Measurements from ENCODE around the gene MSRB3. TPM values are rescaled to one million over a fixed set of nuclear protein-coding genes. Genes with fewer than 3 reads are reported as not detected.

The MSRB3 gene
- total and polyA plus RNA-seq, 7 experiments from 2014 or later: 0.37 to 1.8 TPM; not detected in 5

- Histone ChIP-seq H3K4me3 (ENCODE audit: low read length) (no peak overlapping the region), H3K36me3 (ENCODE audit: control insufficient read depth in 2 of 3, insufficient read depth in 3 of 3, low read length in 3 of 3) (no peaks in the 10 kb centered on the region), H3K9me3 (ENCODE audit: control insufficient read depth in 2 of 3, low read length in 3 of 3) (no peaks in the 10 kb centered on the region), H3K27me3 (ENCODE audit: control insufficient read depth in 2 of 2, insufficient read depth in 2 of 2, low read length in 2 of 2) (no peaks in the 10 kb centered on the region), H3K4me1 (ENCODE audit: control insufficient read depth in 2 of 2, insufficient read depth in 2 of 2, low read length in 2 of 2) (no peaks in the 10 kb centered on the region), H3K27ac (ENCODE audit: low read depth, low read length) (no peak overlapping the region)
- Mint-ChIP-seq H3K36me3 (no peaks in the 10 kb centered on the region), H3K27ac (no peak overlapping the region), H3K9me3 (peaks cover 0 to 5% (median 0%) of the 10 kb centered on the region in 11 donors), H3K4me1 (peaks cover 0 to 1% (median 0%) of the 10 kb centered on the region in 7 donors), H3K4me3 (no peak overlapping the region), H3K27me3 (peaks cover 0 to 14% (median 5%) of the 10 kb centered on the region in 5 donors)
- intact Hi-C loops (cut with micrococcal nuclease): no loop called here
- DNase-seq: no peak
- ATAC-seq: no peak
- POLR2A ChIA-PET: no interaction called here
- CTCF ChIA-PET: no interaction called here
Observed at GRCh38 chr12:65432651-65433050, 154.2 kb downstream of the MSRB3 start.

- Histone ChIP-seq H3K36me3 (ENCODE audit: control insufficient read depth in 2 of 3, insufficient read depth in 3 of 3, low read length in 3 of 3) (no peaks in the 10 kb centered on the region), H3K4me1 (ENCODE audit: control insufficient read depth in 2 of 2, insufficient read depth in 2 of 2, low read length in 2 of 2) (no peaks in the 10 kb centered on the region), H3K27ac (ENCODE audit: low read depth, low read length) (no peak overlapping the region), H3K9me3 (ENCODE audit: control insufficient read depth in 2 of 3, low read length in 3 of 3) (no peaks in the 10 kb centered on the region), H3K4me3 (ENCODE audit: low read length) (no peak overlapping the region), H3K27me3 (ENCODE audit: control insufficient read depth in 2 of 2, insufficient read depth in 2 of 2, low read length in 2 of 2) (no peaks in the 10 kb centered on the region)
- H3K27me3 Mint-ChIP-seq: peaks cover 0 to 12% (median 5%) of the 10 kb centered on the region in 5 donors
- no peaks in the 10 kb centered on the region for H3K9me3 Mint-ChIP-seq
- ChIA-PET POLR2A (no interaction called here), CTCF (no interaction called here)
- H3K4me3 Mint-ChIP-seq: no peak overlapping the region
- DNase-seq: no peak
- H3K36me3 Mint-ChIP-seq: no peaks in the 10 kb centered on the region
- intact Hi-C loops (cut with micrococcal nuclease): no loop called here
- no peak for ATAC-seq
- peaks cover 0 to 1% (median 0%) of the 10 kb centered on the region in 7 donors for H3K4me1 Mint-ChIP-seq
- H3K27ac Mint-ChIP-seq: no peak overlapping the region
Observed at GRCh38 chr12:65434737-65435136, 156.3 kb downstream of the MSRB3 start.

DNA sequence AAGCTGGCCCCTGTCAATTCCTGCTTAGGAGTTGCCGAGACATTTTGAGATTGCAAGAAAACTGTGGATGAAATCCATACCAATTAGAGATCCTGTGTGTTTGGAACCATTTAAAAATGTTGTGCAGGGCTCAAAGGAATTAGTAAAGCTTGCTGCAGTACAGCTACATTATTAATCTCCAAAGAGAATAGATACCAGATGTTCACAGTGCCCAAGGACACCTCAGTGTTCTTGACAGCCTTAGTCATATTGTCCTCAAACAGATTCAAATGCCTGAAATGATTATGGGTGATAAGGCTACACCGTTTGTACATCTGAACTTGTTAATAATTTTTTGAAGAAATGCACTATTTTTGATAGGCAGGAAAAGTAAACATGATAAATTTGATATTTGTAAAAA lies 164.6 kb downstream of the MSRB3 start:
- POLR2A ChIA-PET: no interaction called here
- H3K27ac Mint-ChIP-seq: no peak overlapping the region
- H3K27me3 Mint-ChIP-seq: peaks cover 0 to 8% (median 6%) of the 10 kb centered on the region in 5 donors
- DNase-seq (no peak), ATAC-seq (no peak)
- H3K9me3 ChIP-seq (ENCODE audit: control insufficient read depth in 2 of 3, low read length in 3 of 3): no peaks in the 10 kb centered on the region
- CTCF ChIA-PET: no interaction called here
- no peaks in the 10 kb centered on the region for H3K4me1 ChIP-seq (ENCODE audit: control insufficient read depth in 2 of 2, insufficient read depth in 2 of 2, low read length in 2 of 2)
- H3K27me3 ChIP-seq (ENCODE audit: control insufficient read depth in 2 of 2, insufficient read depth in 2 of 2, low read length in 2 of 2): no peaks in the 10 kb centered on the region
- intact Hi-C loops (cut with micrococcal nuclease): no loop called here
- no peak overlapping the region for H3K27ac ChIP-seq (ENCODE audit: low read depth, low read length)
- H3K36me3 Mint-ChIP-seq: no peaks in the 10 kb centered on the region
- H3K4me3 Mint-ChIP-seq: no peak overlapping the region
- peaks cover 0 to 8% (median 0%) of the 10 kb centered on the region in 11 donors for H3K9me3 Mint-ChIP-seq
- H3K4me3 ChIP-seq (ENCODE audit: low read length): no peak overlapping the region
- H3K36me3 ChIP-seq (ENCODE audit: control insufficient read depth in 2 of 3, insufficient read depth in 3 of 3, low read length in 3 of 3): no peaks in the 10 kb centered on the region
- H3K4me1 Mint-ChIP-seq: no peaks in the 10 kb centered on the region

- Mint-ChIP-seq H3K4me1 (peaks cover 0 to 3% (median 0%) of the 10 kb centered on the region in 7 donors), H3K27me3 (peaks cover 0 to 8% (median 0%) of the 10 kb centered on the region in 5 donors), H3K9me3 (peaks cover 0 to 8% (median 0%) of the 10 kb centered on the region in 11 donors), H3K36me3 (no peaks in the 10 kb centered on the region), H3K27ac (no peak overlapping the region), H3K4me3 (no peak overlapping the region)
- ATAC-seq (no peak), DNase-seq (no peak)
- ChIA-PET POLR2A (no interaction called here), CTCF (no interaction called here)
- H3K4me3 ChIP-seq (ENCODE audit: low read length): no peak overlapping the region
- no peaks in the 10 kb centered on the region for H3K27me3 ChIP-seq (ENCODE audit: control insufficient read depth in 2 of 2, insufficient read depth in 2 of 2, low read length in 2 of 2)
- no peaks in the 10 kb centered on the region for H3K4me1 ChIP-seq (ENCODE audit: control insufficient read depth in 2 of 2, insufficient read depth in 2 of 2, low read length in 2 of 2)
- no peaks in the 10 kb centered on the region for H3K36me3 ChIP-seq (ENCODE audit: control insufficient read depth in 2 of 3, insufficient read depth in 3 of 3, low read length in 3 of 3)
- H3K27ac ChIP-seq (ENCODE audit: low read depth, low read length): no peak overlapping the region
- H3K9me3 ChIP-seq (ENCODE audit: control insufficient read depth in 2 of 3, low read length in 3 of 3): no peaks in the 10 kb centered on the region
- intact Hi-C loops (cut with micrococcal nuclease): no loop called here
Observed at GRCh38 chr12:65444996-65445395, 166.5 kb downstream of the MSRB3 start.

DNA sequence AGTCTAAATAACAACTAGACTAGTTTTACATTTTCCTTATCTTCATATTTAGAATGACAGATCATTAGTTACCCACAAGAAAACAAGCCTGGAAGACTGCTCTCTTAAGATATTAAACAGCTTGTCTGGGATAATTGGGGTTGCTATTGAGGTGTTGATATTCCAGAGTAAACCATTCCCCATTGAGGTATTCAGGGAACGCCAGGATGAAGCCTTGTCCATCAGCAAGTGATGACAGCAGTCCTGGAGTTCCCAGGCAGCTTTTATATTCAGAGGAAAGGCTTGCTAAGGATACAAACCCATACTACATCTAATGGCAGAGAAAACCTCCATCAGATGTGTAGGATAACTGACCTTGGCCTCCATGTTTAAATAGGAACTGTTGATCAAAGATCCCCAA lies 168.4 kb downstream of the MSRB3 start:
- Mint-ChIP-seq H3K9me3 (peaks cover 0 to 8% (median 0%) of the 10 kb centered on the region in 11 donors), H3K4me1 (peaks cover 0 to 3% (median 0%) of the 10 kb centered on the region in 7 donors), H3K27me3 (peaks cover 0 to 8% (median 2%) of the 10 kb centered on the region in 5 donors), H3K27ac (no peak overlapping the region), H3K36me3 (no peaks in the 10 kb centered on the region), H3K4me3 (no peak overlapping the region)
- H3K4me3 ChIP-seq (ENCODE audit: low read length): no peak overlapping the region
- H3K27ac ChIP-seq (ENCODE audit: low read depth, low read length): no peak overlapping the region
- H3K9me3 ChIP-seq (ENCODE audit: control insufficient read depth in 2 of 3, low read length in 3 of 3): no peaks in the 10 kb centered on the region
- H3K4me1 ChIP-seq (ENCODE audit: control insufficient read depth in 2 of 2, insufficient read depth in 2 of 2, low read length in 2 of 2): no peaks in the 10 kb centered on the region
- CTCF ChIA-PET: no interaction called here
- no peaks in the 10 kb centered on the region for H3K27me3 ChIP-seq (ENCODE audit: control insufficient read depth in 2 of 2, insufficient read depth in 2 of 2, low read length in 2 of 2)
- intact Hi-C loops (cut with micrococcal nuclease): no loop called here
- DNase-seq: no peak
- POLR2A ChIA-PET: no interaction called here
- no peak for ATAC-seq
- H3K36me3 ChIP-seq (ENCODE audit: control insufficient read depth in 2 of 3, insufficient read depth in 3 of 3, low read length in 3 of 3): no peaks in the 10 kb centered on the region

DNA sequence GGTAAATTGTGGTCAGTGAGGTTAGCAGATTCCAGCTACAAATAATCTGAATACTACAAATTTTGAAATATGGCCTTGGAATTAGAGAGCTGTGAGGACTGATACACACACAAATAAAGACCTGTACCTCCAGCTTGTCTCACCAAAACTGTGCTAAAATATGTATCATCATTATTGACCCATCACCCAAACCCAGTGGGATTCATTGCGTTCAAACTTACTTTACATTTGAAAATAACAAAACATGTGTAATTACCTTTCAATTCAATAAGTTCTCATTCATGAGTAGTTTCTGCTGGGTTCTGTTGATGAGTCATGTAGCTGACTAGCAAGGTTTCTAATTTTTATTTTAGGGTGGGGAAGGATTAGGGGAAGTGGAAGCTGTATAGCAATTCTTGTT lies 170.9 kb downstream of the MSRB3 start:
- ChIA-PET POLR2A (no interaction called here), CTCF (no interaction called here)
- peaks cover 0 to 3% (median 0%) of the 10 kb centered on the region in 7 donors for H3K4me1 Mint-ChIP-seq
- H3K36me3 ChIP-seq (ENCODE audit: control insufficient read depth in 2 of 3, insufficient read depth in 3 of 3, low read length in 3 of 3): no peaks in the 10 kb centered on the region
- no peak for ATAC-seq
- no peak overlapping the region for H3K4me3 ChIP-seq (ENCODE audit: low read length)
- peaks cover 0 to 8% (median 0%) of the 10 kb centered on the region in 11 donors for H3K9me3 Mint-ChIP-seq
- no peaks in the 10 kb centered on the region for H3K4me1 ChIP-seq (ENCODE audit: control insufficient read depth in 2 of 2, insufficient read depth in 2 of 2, low read length in 2 of 2)
- intact Hi-C loops (cut with micrococcal nuclease): no loop called here
- H3K4me3 Mint-ChIP-seq: no peak overlapping the region
- H3K36me3 Mint-ChIP-seq: no peaks in the 10 kb centered on the region
- H3K9me3 ChIP-seq (ENCODE audit: control insufficient read depth in 2 of 3, low read length in 3 of 3): no peaks in the 10 kb centered on the region
- H3K27ac Mint-ChIP-seq: no peak overlapping the region
- no peak for DNase-seq
- H3K27me3 ChIP-seq (ENCODE audit: control insufficient read depth in 2 of 2, insufficient read depth in 2 of 2, low read length in 2 of 2): no peaks in the 10 kb centered on the region
- peaks cover 0 to 8% (median 4%) of the 10 kb centered on the region in 5 donors for H3K27me3 Mint-ChIP-seq
- no peak overlapping the region for H3K27ac ChIP-seq (ENCODE audit: low read depth, low read length)

- ATAC-seq: no peak
- Mint-ChIP-seq H3K36me3 (no peaks in the 10 kb centered on the region), H3K27ac (no peak overlapping the region)
Observed at GRCh38 chr12:65450625-65451024, 172.1 kb downstream of the MSRB3 start.

More at GRCh38 chr12:65450625-65451024, 172.1 kb downstream of the MSRB3 start:
- Histone ChIP-seq H3K36me3 (ENCODE audit: control insufficient read depth in 2 of 3, insufficient read depth in 3 of 3, low read length in 3 of 3) (no peaks in the 10 kb centered on the region), H3K27ac (ENCODE audit: low read depth, low read length) (no peak overlapping the region), H3K4me3 (ENCODE audit: low read length) (no peak overlapping the region), H3K4me1 (ENCODE audit: control insufficient read depth in 2 of 2, insufficient read depth in 2 of 2, low read length in 2 of 2) (no peaks in the 10 kb centered on the region), H3K27me3 (ENCODE audit: control insufficient read depth in 2 of 2, insufficient read depth in 2 of 2, low read length in 2 of 2) (no peaks in the 10 kb centered on the region), H3K9me3 (ENCODE audit: control insufficient read depth in 2 of 3, low read length in 3 of 3) (no peaks in the 10 kb centered on the region)
- DNase-seq: no peak
- POLR2A ChIA-PET: no interaction called here
- CTCF ChIA-PET: no interaction called here
- no peak overlapping the region for H3K4me3 Mint-ChIP-seq
- H3K27me3 Mint-ChIP-seq: peaks cover 0 to 6% (median 4%) of the 10 kb centered on the region in 5 donors
- peaks cover 0 to 3% (median 0%) of the 10 kb centered on the region in 11 donors for H3K9me3 Mint-ChIP-seq
- intact Hi-C loops (cut with micrococcal nuclease): no loop called here
- peaks cover 0 to 3% (median 0%) of the 10 kb centered on the region in 7 donors for H3K4me1 Mint-ChIP-seq
